GM13977 (cell line): ENCODE data around the gene MED13L.
A peak's percentile ranks its signal among the peaks of the same experiment; 100 is the strongest.

Experiments used
- DNase-seq: peaks from one replicate; pipeline ENCODE4 v3.0.0; 2012; ENCODE audit warnings: low spot score
- in situ Hi-C: fragments of 300-500 bp; cut with MboI; formaldehyde crosslinking; loops from one replicate; pipeline ENCODE4 v1.12.0; 2022; ENCODE audit warnings: low sequenced_read_pairs, low pct_unique_long_range_greater_than_20kb, mixed read lengths, inconsistent platforms; ENCODE audit not compliant: unreplicated experiment
- TF ChIP-seq, protein P1 (sequence below): IDR thresholded peaks from 2 replicates; pipeline ENCODE4 v1.5.1; 2012; ENCODE audit warnings: mild to moderate bottlenecking, control low read depth; ENCODE audit not compliant: insufficient read depth; ENCODE audit errors: extremely low read depth, missing control alignments

The MED13L gene

DNA sequence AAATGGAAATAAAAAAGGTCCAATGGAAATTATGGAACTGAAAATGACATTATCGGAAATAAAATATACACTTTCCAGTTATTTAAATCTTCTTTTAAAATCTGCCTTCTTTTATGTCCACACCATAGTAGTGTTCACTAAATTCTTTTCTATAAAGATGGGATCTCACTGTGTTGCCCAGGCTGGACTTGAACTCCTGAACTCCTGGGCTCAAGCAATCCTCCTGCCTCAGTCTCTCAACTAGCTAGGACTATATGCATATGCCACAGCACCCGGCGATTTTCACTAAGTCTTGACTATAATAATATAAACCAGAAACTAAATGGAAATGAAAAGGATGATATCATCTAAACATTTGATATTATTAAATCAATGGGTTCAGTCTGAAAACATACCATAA, 188.4 kb downstream of the MED13L start:
- TF ChIP-seq, protein P1, sequence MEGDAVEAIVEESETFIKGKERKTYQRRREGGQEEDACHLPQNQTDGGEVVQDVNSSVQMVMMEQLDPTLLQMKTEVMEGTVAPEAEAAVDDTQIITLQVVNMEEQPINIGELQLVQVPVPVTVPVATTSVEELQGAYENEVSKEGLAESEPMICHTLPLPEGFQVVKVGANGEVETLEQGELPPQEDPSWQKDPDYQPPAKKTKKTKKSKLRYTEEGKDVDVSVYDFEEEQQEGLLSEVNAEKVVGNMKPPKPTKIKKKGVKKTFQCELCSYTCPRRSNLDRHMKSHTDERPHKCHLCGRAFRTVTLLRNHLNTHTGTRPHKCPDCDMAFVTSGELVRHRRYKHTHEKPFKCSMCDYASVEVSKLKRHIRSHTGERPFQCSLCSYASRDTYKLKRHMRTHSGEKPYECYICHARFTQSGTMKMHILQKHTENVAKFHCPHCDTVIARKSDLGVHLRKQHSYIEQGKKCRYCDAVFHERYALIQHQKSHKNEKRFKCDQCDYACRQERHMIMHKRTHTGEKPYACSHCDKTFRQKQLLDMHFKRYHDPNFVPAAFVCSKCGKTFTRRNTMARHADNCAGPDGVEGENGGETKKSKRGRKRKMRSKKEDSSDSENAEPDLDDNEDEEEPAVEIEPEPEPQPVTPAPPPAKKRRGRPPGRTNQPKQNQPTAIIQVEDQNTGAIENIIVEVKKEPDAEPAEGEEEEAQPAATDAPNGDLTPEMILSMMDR: no peak
- in situ Hi-C loops: no loop called here
- no peak for DNase-seq

DNA sequence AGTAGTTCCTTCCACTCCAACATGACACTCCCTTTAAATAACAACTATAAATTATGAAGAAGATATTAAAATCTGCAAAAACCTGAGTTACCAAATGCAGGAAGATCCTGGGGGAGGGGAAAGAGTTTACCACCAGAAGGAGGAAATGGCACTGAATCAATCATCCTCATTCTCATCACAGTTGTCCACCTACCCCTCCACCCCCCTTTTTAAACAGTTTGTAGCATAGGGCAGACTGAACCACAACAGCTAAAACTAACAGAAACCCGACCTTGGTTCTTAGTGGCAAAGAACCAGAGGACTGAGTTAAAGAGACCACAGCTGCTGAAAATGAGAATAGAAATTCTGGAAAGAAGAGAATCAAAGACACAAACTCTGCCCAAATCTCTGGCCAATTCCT, 189.5 kb downstream of the MED13L start:
- TF ChIP-seq, protein P1: no peak
- in situ Hi-C loops: no loop called here
- DNase-seq: no peak

DNA sequence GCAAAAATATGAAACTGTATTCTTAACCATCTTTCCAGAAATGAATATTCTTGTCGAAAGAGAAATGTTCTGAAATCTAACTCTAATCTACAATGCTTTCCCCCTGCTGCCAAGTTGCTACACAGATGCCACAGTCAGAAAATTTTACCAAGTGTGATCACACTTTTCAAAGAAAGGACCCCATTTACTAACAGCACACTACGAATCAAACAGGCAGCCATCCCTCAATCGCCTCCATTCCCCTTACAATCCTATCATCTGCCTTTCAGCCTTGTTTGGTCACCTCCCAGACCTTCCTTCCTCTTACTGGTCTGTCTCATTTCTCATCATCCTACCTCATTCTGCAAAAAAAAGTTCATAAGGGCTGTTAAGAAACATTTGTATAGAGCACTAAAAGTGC, 190.1 kb downstream of the MED13L start:
- DNase-seq: peak; percentile 12
- TF ChIP-seq, protein P1: no peak
- in situ Hi-C loops: no loop called here

DNA sequence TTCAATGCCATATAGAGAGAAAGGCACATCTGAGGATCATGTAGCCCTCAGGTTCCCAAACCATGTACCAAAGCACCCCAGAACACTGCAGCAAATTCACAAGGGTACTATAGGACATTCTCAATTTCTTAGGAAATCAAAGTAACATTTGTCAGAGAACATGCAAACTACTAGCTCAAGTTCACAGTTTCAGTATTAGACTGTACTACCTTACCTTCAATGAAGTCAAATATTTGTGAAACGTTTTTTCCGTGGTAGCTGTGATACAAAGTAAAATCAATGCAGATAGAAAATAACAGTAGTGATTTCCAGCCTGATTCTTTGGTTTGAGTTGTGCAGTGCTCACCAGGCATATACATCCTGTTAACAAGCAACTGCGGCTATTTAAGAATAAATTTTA, 197.1 kb downstream of the MED13L start:
- DNase-seq: peak; percentile 25
- TF ChIP-seq, protein P1: no peak
- in situ Hi-C loops: no loop called here

DNA sequence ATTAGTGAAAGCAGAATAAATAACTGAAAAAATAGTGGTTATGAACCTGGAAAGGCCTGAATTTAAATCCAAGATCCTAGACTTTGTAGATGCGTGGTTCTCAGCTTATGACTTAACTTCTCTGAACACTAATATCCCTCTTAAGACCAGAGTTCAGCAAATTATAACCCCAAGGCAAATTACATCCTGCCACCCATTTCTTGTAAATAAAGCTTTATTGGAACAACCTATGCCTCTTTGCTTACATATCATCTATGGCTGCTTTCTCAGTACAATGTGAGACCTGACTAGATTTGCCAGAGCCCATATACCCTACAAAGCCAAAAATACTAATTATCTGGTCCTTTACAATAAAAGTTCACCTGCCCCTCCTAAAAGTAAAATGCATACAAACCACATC, 199.1 kb downstream of the MED13L start:
- DNase-seq: no peak
- in situ Hi-C loops: no loop called here

DNA sequence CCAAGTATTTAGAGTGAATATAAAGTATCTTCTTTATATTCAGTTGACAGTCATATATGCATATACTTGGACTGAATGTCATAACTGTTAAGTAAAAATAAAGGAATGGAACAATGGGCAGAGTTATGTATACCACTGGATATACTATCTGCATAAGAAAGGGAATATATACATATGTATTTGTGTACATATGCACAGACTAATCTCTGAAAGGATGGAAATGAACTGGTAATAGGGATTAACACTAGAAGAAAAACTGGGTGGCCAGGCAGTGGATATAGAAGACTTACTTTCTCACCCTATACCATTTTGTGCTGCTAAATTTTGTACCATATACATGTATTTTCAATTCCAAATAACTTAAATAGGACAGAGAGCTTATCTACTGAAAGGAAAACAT, 200.1 kb downstream of the MED13L start:
- in situ Hi-C loops: no loop called here
- no peak for DNase-seq
- TF ChIP-seq, protein P1: no peak

More for the DNA sequence above, 199.1 kb downstream of the MED13L start:
- TF ChIP-seq, protein P1: no peak

DNA sequence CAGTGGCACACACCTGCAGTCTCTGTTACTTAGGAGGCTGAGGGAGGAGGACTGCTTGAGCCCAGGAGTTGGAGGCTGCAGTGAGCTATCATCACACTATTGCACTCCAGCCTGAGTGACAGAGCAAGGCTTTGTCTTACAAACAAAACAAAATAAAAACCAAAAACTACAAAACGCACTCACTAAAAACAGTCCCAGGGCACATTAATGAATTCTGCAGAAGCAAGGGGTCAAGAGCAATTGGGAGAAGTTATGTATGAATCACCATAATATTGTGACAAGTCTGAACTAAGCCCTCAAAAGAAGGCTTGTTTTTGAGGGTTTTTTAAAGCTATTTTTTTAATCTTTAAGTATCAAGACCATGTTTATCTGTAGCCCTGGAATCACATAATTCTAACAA, 201.1 kb downstream of the MED13L start:
- in situ Hi-C loops: no loop called here
- DNase-seq: no peak
- TF ChIP-seq, protein P1: no peak
